ENCODE data around the gene WWOX. TPM values are rescaled to one million over a fixed set of nuclear protein-coding genes. Genes with fewer than 3 reads are reported as not detected.

WWOX gene
- total RNA-seq, 1 experiment from 2014 or later, result 15.6 TPM

DNA sequence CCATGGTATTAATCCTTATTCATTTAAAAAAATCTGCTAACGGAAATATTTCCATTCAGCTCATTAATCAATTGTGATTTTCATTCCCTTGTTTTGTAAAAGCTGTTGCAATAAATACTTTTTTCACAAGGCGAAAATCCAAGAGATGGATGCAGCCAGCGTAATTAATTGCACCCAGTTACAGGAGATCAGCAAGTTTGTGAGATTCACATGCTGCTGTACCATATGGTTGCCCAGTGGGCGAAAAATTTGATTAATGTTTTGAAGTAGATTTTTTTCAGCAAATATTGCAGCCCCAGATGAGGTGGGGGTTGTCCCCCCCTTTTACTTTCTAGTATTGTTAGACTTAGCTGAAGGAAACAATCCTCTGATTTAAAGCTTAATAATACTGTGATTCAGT lies 186.6 kb downstream of the WWOX start:
- TF ChIP-seq, protein P1, sequence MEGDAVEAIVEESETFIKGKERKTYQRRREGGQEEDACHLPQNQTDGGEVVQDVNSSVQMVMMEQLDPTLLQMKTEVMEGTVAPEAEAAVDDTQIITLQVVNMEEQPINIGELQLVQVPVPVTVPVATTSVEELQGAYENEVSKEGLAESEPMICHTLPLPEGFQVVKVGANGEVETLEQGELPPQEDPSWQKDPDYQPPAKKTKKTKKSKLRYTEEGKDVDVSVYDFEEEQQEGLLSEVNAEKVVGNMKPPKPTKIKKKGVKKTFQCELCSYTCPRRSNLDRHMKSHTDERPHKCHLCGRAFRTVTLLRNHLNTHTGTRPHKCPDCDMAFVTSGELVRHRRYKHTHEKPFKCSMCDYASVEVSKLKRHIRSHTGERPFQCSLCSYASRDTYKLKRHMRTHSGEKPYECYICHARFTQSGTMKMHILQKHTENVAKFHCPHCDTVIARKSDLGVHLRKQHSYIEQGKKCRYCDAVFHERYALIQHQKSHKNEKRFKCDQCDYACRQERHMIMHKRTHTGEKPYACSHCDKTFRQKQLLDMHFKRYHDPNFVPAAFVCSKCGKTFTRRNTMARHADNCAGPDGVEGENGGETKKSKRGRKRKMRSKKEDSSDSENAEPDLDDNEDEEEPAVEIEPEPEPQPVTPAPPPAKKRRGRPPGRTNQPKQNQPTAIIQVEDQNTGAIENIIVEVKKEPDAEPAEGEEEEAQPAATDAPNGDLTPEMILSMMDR (conservative IDR thresholded peaks at IDR 0.05), result no peak
- Histone ChIP-seq H3K4ac (ENCODE audit: low read depth, low read length) (no peak overlapping the region), H3K23ac (ENCODE audit: insufficient read length, low read depth, low read length) (no peak overlapping the region), H4K20me1 (ENCODE audit: control insufficient read depth, insufficient read depth, insufficient read length) (no peaks in the 10 kb centered on the region), H3K18ac (ENCODE audit: insufficient read length, low read depth, low read length) (no peak overlapping the region), H3K79me2 (ENCODE audit: insufficient read depth, low read length) (no peaks in the 10 kb centered on the region), H3K4me1 (ENCODE audit: insufficient read depth, low read length) (no peaks in the 10 kb centered on the region), H3K27me3 (ENCODE audit: insufficient read depth, low read length) (no peaks in the 10 kb centered on the region), H3K79me1 (ENCODE audit: insufficient read depth, low read depth, low read length, poor library complexity, severe bottlenecking) (no peaks in the 10 kb centered on the region), H2BK15ac (ENCODE audit: low read depth, low read length) (no peak overlapping the region), H3K4me2 (ENCODE audit: insufficient read depth, insufficient read length, low read length) (no peak overlapping the region), H2BK12ac (ENCODE audit: insufficient read length, low read depth, low read length) (no peak overlapping the region), H3K27ac (ENCODE audit: insufficient read length, low read depth, low read length) (no peak overlapping the region), H3T11ph (ENCODE audit: low read length) (no peak overlapping the region), H2BK120ac (ENCODE audit: low read depth, low read length, poor library complexity, severe bottlenecking) (no peak overlapping the region), H2BK5ac (ENCODE audit: insufficient read length, low read length) (no peak overlapping the region), H2BK20ac (ENCODE audit: low read depth, low read length, poor library complexity, severe bottlenecking) (no peak overlapping the region), H4K91ac (ENCODE audit: insufficient read length, low read depth, low read length) (no peak overlapping the region), H4K5ac (ENCODE audit: insufficient read length, low read depth, low read length) (no peak overlapping the region), H3K56ac (ENCODE audit: insufficient read length, low read depth, low read length) (no peak overlapping the region), H2AFZ (ENCODE audit: low read length) (no peak overlapping the region), H2AK5ac (ENCODE audit: insufficient read length, low read length) (no peak overlapping the region), H3K9me3 (ENCODE audit: control insufficient read depth, low read depth, low read length) (no peaks in the 10 kb centered on the region), H3K23me2 (ENCODE audit: insufficient read length, low read depth, low read length, poor library complexity, severe bottlenecking) (no peaks in the 10 kb centered on the region), H3K14ac (ENCODE audit: insufficient read depth, low read length) (no peak overlapping the region), H4K8ac (replicated peaks; ENCODE audit: insufficient read length, low read depth, low read length) (no peak overlapping the region), H3K9ac (ENCODE audit: extremely low read depth, insufficient read length, low read length) (no peak overlapping the region)
- no peaks in the 10 kb centered on the region for H3K9me3 Mint-ChIP-seq
- H3K27me3 Mint-ChIP-seq (ENCODE audit: low read depth), result no peaks in the 10 kb centered on the region
- no peaks in the 10 kb centered on the region for H3K36me3 Mint-ChIP-seq (ENCODE audit: insufficient read depth in 1 of 3, low read depth in 3 of 3)
- DNase-seq, result no peak
- H3K4me1 Mint-ChIP-seq, result peaks cover 23 to 38% of the 10 kb centered on the region in 2 experiments
- H3K4me3 Mint-ChIP-seq, result no peak overlapping the region
- H3K27ac Mint-ChIP-seq, result no peak overlapping the region
- no CpG with 5 or more reads among the region's 4 CpGs for WGBS (ENCODE audit: extremely low coverage, insufficient read length, low lambda C conversion rate)
